HG02623 (cell line): ENCODE measurements around the gene DFFA.
"Not testable (repeated sequence)": the region's sequence is repeated elsewhere in the genome, so short reads cannot be mapped to it uniquely, and the experiment has no call there.

Source experiments
- ATAC-seq: cut with Tn5 transposase; IDR thresholded peaks from one replicate; pipeline ENCODE4 v1.9.1; 2021; ENCODE audit warnings: moderate library complexity; ENCODE audit not compliant: unreplicated experiment

The DFFA gene

DNA sequence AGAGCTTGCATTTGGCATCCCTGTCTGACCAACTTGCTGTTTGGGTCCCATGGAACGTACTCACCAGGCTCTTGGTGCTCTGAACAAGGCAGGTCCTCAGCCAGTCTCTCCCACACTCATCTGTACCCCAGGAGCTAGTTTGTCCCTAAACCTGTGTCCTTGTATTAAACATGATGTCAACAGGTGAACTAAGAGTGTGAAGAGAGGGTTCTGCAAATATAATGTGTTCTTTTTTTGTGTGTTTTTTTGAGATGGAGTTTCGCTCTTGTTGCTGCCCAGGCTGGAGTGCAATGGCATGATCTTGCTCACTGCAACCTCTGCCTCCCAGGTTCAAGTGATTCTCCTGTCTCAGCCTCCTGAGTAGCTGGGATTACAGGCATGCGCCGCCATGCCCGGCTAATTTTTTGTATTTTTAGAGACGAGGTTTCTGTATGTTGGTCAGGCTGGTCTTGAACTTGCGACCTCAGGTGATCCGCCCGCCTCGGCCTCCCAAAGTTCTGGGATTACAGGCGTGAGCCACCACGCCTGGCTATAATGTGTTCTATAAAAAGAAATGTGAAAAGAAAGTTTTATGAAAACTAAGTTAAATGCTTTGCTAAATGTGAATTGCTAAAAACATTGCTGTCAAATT, 33.8 kb upstream of the DFFA start:
- not testable (repeated sequence) for ATAC-seq

DNA sequence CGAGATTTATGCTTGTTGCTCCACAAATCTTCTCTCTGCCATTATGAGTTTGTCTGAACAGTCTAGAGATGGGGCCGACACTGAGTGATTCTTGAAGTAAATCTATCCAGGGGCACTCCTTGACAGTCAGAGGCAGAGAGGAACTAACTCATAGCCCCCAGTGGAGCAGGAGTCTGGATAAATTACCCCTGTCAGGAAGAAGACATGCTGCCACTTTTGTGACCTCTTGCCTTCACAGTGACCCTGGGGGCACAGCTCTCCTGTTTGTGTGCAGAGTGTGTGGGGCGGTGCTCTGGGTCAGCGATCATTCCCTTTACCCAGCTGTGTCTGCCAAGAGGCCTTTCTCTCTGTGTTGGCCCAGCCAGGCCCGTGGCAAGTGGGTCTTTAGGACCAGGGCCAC, 31.9 kb upstream of the DFFA start:
- ATAC-seq = no peak

DNA sequence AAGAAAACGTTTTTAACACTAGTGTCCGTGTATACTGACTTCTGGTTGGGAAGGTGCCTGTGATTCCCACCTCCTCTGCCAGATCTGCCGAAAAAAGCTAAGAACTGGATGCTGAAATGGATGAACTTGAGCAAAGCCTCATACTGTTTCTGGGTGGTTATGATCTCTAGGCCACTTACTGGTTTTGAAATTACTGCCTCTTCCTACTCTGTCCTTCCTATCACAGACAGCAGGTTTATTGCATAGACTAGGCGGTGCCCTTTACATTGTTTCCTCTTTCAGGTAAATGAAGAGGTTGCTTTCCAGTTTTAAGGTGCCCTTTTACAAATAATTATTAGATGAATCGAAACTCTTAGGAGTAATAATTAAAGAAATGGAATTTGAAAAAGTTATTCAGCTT, 29.9 kb upstream of the DFFA start:
- ATAC-seq = no peak

DNA sequence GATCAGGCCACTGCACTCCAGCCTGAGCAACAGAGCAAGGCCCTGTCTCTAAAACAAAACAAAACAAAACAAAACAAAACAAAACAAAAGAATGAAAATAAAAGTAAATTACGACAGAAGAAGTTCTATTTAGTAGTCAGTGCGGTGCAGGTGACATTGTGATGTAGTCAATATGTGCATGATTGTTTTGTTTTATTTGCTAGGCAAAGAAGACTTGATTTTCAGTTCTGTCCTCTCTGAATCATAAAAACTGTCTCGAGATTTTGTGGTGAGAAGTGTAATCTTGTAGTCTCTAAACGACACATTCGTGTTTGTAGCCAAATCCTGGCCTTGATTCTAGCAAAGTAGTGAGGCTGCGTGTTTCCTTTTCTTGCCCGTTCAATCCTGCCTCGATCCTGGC, 25.9 kb upstream of the DFFA start:
- no peak for ATAC-seq

DNA sequence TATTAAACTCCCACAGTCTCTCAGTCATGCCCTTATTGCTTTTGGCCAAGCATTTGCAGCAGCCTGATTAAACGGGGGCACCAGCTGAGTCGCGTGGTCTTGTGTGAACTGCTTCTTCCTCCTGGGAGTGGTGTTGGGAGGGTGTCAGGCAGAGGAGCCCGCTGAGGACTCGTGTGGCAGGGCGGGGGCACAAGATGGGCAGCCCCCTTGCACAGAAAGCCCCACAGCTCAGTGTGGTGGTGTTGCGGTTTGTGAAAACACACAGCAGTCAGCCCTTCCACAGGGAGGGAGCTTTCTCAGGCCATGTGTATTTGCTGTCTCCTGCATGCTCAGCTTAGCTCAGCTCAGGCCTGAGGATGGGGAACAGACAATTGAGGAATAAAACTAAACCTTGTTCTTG, 24.8 kb upstream of the DFFA start:
- ATAC-seq = no peak

DNA sequence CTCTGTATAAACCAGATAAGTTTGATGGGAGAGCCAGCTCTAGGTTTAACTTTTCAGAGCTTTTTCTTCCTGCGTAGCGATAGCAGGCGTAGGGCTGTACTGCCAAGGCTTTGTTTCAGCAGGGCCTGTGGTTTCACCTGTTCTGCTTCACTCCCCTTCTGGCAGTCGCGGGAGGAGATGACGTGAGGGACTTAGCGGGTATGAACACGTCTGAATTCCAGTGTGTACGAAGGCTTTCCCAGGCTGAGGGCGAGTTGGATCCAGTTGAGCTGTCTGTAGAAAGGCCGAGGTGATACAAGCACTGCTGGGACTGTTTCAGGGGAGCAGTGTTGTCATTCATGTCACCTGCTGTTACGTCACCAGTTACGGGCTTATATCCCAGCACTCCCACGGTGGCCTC, 23.6 kb upstream of the DFFA start:
- ATAC-seq = no peak

DNA sequence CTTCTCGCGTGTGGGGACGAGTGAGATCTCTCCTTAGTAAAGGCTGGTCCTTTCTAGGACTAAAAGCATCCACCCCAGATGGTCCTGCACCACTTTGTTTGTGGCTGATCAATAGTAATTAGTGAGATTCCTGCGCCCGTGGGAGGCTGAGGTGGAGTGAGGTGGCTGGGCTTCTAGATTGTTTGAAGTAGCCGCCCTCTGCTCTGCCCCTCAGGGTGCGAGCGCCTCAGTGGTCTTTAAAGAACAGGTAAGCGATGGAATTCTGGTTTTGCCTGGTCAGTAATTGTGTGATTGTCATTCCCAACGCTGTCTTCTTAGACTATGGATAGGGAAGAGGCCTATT, 23.1 kb upstream of the DFFA start:
- ATAC-seq = no peak

DNA sequence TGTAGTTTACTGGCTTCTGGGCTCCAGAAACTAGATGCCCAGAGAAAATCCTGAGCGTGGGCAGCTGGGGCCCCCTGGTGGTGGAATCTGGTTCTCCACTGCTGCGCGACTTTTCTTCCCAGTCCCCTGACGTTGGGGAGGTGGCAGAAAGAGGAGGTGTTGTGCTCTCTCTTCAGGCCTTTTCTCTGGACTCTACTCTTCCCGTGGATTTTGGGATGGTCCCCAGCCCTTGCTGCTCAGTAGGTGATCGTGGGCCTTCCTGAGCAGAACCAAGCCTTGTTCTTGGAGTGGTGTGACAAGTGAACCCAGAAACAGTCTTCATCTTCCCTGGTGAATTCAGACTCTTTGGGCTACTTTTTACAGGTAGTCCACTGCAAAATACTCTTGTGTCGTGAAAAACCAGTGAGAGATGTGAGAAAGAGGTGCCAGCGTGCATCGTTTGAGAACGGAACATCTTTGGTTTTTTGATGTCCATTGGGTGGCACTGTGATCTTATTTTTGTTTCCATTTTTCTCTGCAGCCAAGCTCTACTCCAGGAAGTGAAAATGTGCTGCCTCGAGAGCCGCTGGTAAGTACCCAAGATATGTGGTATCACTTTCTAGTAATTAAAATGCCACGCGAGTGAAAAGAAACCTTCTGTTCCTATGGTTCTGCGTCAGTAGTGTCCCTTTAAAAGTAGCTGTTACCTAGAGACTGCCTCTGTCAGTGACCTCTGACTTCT, 22.6 kb upstream of the DFFA start:
- ATAC-seq = peak; percentile 62

DNA sequence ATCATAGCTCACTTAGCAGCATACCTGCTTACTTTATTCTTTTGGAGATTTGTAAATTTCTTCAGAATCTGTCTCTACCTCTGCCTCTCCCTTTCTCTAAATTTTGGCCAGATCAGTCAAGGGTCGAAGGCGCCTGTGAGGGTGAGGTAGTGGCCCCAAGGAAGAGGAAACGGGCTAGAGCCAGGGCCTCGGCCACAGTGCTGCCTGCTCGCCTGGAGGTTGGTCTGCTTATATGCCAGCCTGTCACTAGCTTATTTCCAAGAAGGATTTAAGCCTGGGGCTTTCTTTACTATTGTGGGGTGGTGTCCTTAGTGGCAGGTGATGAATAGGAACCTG, 22.1 kb upstream of the DFFA start:
- no peak for ATAC-seq

DNA sequence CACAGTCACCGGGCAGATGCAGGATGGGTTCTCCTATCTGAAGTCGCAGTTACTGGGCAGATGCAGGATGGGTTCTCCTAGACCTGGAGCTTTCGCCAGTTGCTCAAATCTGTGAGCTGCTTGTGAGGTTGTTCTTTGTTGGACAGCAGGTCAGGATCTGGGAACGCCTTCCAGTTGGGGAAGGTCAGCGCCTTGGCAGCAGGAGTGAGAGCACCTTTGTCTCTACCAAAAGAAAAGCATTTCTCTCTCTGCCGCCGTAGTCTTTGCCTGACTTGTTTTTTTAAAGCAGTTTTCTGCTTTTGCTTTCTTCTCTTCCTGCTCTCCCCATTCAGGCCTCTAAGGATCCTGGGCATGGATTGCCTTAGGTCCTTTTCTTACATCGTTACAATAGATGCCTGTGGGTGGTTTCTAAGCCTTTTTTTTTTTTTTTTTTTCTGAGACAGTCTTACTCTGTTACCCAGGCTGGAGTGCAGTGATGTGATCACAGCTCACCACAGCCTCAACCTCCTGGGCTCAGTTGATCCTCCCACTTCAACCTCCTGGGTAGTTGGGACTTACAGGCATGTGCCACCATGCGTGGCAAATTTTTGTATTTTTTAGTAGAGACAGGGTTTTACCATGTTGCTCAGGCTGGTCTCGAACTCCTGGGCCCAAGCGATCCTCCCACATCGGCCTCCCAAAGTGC, 18.1 kb upstream of the DFFA start:
- no peak for ATAC-seq

DNA sequence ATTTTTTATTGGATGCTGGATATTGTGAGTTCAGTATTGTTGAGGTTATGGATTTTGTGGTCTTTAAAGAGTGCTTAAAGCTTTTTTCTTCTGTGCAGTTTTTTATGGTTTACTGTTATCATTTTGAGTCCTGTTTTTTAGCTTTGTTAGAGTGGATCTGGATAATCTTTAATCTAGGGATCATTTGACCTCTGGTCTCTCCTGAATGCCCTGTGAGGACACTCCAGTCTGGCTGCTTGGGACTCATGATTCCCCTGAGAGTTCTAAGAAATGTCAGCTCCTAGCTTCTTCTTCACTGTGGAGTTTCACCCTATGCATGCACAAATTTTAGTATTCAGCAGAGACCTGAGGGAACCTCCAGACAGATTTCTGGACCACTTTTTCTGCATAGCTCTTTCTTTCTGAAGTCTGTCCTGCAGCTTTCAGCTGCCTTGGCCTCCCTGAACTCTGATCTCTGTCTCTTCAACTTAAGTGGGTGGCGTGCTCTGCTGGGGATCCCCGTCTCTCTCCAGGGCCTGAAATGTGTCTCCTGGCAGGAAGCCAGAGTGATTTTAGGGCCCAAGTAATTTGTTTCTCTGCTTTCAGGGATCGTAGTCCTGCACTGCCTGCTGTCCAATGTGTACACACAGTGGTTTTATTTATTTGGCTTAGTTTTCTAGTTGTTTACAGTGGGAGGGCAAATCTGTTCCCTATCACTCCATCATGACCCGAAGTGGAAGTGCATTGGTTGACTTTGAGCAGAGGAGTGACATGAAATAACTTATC, 17.1 kb upstream of the DFFA start:
- ATAC-seq = no peak

DNA sequence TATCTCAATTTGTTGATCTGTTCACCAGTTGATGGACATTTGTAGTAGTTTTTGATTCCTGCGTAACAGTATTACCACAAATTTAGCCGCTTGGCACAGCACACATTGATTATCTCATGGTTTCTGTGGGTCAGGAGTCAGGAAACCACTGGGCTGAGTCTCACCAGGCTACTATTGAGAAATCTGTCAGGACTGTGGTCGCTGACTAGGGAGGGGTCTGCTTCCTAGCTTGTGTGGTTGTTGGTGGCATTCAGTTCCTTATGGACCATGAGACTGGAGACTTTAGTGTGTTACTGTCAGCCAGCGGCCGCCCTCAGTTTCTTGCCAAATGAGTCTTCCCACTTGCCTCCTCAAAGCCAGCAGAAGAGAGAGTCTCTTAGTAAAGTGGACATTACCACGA, 12.2 kb upstream of the DFFA start:
- no peak for ATAC-seq

DNA sequence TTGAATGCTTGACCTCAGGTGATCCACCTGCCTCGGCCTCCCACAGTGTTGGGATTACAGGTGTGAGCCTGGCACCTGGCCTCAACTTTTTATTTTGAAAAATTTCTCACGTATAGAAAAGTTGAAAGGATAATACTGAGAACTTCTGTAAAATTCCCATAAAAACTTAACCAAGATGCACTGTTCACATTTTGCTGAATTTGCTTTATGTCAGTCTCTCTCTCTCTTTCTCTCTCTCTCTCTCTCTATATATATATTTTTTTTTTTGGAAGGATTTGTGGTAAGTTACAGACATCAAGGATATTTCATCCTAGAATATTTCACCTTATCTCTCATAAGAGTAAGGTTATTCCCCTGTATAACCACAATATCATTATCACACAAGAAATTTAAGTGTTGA, 8.3 kb upstream of the DFFA start:
- ATAC-seq = no peak

DNA sequence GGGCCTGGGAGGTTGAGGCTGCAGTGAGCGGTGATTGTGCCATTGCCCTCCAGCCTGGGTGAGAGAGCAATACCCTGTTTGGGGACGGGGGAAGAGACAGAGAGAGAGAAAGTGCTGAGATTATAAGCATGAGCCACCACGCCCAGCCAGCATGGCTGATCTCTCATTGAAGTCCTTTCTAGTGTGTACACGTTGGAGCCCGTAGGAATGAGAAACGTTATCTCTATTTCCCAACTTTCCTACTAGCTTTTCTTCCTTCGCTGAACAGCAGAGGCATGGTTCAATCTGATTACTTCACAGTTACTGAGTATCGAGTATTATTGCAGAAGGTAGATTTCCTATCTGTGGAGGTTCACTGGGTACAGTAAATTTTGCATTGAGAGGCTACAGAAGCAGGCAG, 7.0 kb upstream of the DFFA start:
- ATAC-seq = no peak

DNA sequence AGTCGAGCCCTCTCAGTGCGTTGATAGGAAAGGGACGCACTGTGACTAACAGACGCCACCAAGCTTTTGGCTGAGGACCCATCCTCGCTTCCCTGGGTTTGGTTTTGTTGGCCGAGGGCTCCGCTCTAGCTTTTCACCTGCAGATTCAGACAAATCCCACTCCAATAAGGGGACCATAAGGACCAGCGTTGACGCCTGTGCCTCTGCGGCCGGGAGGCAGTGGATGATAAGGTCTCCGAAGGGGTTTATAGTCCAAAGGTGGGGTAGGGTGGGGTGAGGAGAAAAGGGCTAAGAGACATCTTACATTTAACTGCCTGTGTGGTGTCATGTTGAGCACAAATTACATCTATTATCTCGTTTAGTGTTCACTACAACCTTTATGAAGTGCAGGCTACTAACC, 3.2 kb upstream of the DFFA start:
- no peak for ATAC-seq

DNA sequence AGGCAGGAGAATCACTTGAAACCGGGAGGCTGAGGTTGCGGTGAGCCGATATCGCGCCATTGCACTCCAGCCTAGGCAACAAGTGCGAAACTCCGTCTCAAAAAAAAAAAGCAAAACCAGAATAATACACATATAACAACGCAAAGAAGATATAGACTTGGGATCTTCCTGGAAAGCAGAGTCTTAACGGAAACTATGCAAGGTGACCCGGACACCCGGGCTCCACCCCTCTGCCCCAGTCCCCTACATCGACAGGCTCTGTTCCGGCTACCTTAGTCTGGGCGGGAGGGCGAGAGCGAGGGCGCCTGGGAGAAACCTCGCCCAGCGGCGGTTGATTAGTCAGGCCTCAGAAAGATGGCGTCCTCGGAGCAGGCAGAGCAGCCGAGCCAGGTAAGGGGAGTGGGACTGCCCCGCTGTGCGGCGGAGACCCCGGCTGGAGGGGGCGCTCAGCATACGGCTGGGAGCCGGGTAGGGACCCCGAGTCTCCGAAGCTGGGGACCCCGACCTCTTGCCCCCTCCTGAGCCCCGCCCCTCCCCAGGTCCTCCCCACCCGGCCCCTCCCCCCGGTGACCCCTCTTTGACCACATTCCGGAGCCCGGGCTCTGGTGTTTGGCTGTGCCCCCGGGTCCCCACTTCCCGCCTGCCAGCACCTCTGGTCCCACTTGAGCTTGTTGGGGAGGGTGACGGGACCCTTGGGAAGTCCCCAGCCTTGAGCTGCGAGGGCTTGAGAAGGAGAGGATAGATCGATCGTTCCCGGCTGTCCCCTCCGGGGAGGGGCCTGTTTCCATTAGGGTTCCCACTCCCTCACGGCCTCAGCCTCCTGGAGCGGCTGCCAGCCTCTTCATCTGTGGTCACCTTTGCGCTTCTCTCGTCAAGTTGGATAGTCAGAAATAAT, 2.5 kb upstream of the DFFA start, which contains the start of gene PEX14:
Gene PEX14, plus strand, starts transcription at position 338 of the 895 bp plus-strand sequence. Its CDS starts 17 bp downstream, at position 355.
- ATAC-seq = peak; percentile 54

DNA sequence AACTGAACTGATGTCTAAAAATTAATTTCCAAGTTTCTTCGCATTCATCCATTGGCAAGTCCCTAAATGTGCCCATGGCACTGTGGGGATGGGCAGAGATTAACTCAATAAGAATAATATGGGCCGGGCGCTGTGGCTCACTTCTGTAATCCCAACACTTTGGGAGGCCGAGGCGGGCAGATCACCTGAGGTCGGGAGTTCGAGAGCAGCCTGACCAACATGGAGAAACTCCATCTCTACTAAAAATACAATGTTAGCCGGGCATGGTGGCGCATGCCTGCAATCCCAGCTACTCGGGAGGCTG, 1.9 kb upstream of the DFFA start:
- not testable (repeated sequence) for ATAC-seq

DNA sequence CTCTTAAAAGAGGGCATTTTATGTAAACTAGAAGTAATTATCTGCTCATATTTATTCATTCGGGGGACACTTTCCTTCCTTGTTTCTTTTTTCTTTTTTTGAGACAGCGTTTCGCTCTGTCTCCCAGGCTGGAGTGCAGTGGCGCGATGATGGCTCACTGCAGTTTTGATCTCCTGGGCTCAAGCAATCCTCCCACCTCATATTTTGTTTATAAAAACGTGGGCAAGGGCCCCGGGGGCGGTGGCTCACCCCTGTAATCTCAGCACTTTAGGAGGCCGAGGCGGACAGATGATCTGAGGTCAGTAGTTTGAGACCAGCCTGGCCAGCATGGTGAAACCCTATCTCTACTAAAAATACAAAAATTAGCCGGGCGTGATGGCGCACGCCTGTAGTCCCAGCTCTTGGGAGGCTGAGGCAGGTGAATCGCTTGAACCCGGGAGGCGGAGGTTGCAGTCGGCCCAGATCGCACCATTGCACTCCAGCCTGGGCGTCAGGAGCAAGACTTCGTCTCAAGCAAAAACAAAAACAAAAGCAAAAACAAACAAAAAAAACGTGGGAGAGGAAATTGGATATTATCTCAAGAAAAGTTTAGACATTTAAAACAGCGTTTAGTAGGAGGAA, 926 bp upstream of the DFFA start:
- no peak for ATAC-seq

DNA sequence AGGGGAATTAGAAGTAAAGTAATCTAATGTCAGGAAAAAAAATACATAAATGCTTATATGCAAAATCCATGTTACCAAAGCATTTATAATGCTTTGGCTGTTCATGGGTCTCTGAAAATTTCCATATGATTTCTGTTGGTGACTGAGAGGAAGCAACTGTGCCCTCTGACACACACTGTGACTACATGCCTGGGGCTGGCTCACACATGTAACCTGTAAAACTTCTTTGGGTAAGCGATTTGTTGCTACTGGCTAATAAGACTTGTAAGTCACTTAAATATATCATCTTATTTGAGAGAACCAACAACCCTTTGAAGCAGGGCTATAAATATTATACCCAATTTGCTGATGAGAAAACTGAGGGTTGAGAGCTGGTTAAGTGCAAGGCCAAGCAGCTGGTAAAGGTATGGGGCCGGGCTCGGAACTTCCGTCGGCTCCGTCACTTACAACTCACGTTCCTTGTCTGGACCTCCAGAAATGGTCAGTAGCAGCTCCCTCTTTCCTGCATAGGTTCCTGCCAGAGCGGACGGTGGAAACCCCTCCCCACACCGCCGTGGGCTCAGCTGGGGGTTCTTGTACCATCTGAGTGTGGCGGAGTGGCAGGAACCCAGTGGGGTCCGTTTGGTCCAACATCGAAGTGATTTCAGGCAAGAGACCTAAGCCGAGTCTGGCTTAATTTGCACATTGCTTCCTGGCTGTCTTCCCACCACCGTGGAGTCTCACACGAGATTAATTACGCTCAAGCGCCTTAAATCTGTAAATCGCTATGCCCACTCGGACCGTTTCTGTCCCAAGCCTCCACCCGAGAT, 714 bp downstream of the DFFA start:
- ATAC-seq = no peak

DNA sequence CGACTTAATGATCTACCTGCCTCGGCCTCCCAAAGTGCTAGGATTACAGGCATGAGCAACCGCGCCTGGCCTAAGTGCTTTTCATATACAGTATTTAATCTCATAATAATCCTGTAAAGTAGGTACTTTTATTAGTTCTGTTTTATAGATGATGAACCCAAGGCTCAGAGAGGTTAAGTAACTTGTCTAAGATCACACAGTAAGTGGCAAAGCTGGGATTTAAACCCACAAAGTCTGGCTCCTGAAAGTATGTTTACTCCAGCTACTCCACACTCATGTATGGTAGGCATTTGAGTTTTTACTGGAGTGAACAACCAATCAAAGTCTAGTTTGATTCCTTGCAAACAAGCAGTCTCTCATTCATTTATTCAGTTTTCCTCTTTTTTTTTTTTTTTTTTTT, 2.3 kb downstream of the DFFA start:
- ATAC-seq = no peak
